NCI-H526 (cell line): ENCODE measurements around the gene CEP89.
"Not testable (repeated sequence)": the region's sequence is repeated elsewhere in the genome, so short reads cannot be mapped to it uniquely, and the experiment has no call there.

Experiments used
- DNase-seq, 2 experiments: peaks; one replicate each; lab custom pipeline; 2025; lab: John Stamatoyannopoulos, UW

Gene CEP89

GRCh38 chr19:32833388-32833787, 138.4 kb downstream of the CEP89 start:
- DNase-seq = not testable (repeated sequence)

- DNase-seq = not testable (repeated sequence)
Observed at GRCh38 chr19:32832825-32833224, 138.9 kb downstream of the CEP89 start.

- not testable (repeated sequence) for DNase-seq
Observed at GRCh38 chr19:32832094-32832493, 139.7 kb downstream of the CEP89 start.

- DNase-seq = no peak
Observed at GRCh38 chr19:32831611-32832010, 140.1 kb downstream of the CEP89 start.

GRCh38 chr19:32830231-32831014, 141.3 kb downstream of the CEP89 start:
- no peak for DNase-seq

- no peak for DNase-seq
Observed at GRCh38 chr19:32829345-32829896, 142.3 kb downstream of the CEP89 start.

GRCh38 chr19:32828643-32829344, 143.0 kb downstream of the CEP89 start:
- no peak for DNase-seq

GRCh38 chr19:32828139-32828538, 143.6 kb downstream of the CEP89 start:
- no peak for DNase-seq
